ENCODE results near the gene PSG1. TPM values are rescaled to one million over a fixed set of nuclear protein-coding genes. Genes with fewer than 3 reads are reported as not detected.
A peak's percentile ranks its signal among the peaks of the same experiment; 100 is the strongest.
"Not testable (repeated sequence)": the region's sequence is repeated elsewhere in the genome, so short reads cannot be mapped to it uniquely, and the experiment has no call there.

Gene PSG1
- total and polyA plus RNA-seq, 5 donors from 2014 or later = 0.96 TPM; not detected in 4

- H3K27ac ChIP-seq (ENCODE audit: insufficient read depth, low read length, poor library complexity, severe bottlenecking); DNase-seq; H3K9me3 Mint-ChIP-seq; H3K36me3 ChIP-seq (ENCODE audit: control insufficient read depth, insufficient read depth, low read length); ATAC-seq (ENCODE audit: low read depth in 2 of 2); H3K4me1 Mint-ChIP-seq; H3K9me3 ChIP-seq (ENCODE audit: control insufficient read depth in 2 of 2, low read length in 2 of 2); H3K27ac Mint-ChIP-seq; H3K4me1 ChIP-seq (ENCODE audit: control insufficient read depth, insufficient read depth, low read length, poor library complexity, severe bottlenecking); H3K27me3 ChIP-seq (ENCODE audit: control insufficient read depth, insufficient read depth, low read length); H3K4me3 ChIP-seq (ENCODE audit: low read depth, low read length); H3K36me3 Mint-ChIP-seq: not testable (repeated sequence)
- Mint-ChIP-seq H3K27me3 (peaks cover 13% of the 10 kb centered on the region), H3K4me3 (peak overlapping the region in 1 of 4 donors; percentile 78)
Observed at GRCh38 chr19:42880621-42881020, 1.1 kb upstream of the PSG1 start.

GRCh38 chr19:42876596-42876995 lies 2.9 kb downstream of the PSG1 start:
- H3K9me3 Mint-ChIP-seq; ATAC-seq (ENCODE audit: low read depth in 2 of 2); H3K4me3 Mint-ChIP-seq; H3K36me3 Mint-ChIP-seq; DNase-seq; H3K9me3 ChIP-seq (ENCODE audit: control insufficient read depth in 2 of 2, low read length in 2 of 2); H3K4me1 Mint-ChIP-seq; H3K36me3 ChIP-seq (ENCODE audit: control insufficient read depth, insufficient read depth, low read length); H3K27ac Mint-ChIP-seq; H3K4me1 ChIP-seq (ENCODE audit: control insufficient read depth, insufficient read depth, low read length, poor library complexity, severe bottlenecking); H3K27me3 Mint-ChIP-seq; H3K27me3 ChIP-seq (ENCODE audit: control insufficient read depth, insufficient read depth, low read length); H3K4me3 ChIP-seq (ENCODE audit: low read depth, low read length); H3K27ac ChIP-seq (ENCODE audit: insufficient read depth, low read length, poor library complexity, severe bottlenecking): not testable (repeated sequence)

- H3K27ac Mint-ChIP-seq = not testable (repeated sequence)
Observed at GRCh38 chr19:42875881-42876280, 3.6 kb downstream of the PSG1 start.

GRCh38 chr19:42874901-42875813 lies 4.4 kb downstream of the PSG1 start:
- DNase-seq; H3K27ac Mint-ChIP-seq; H3K36me3 ChIP-seq (ENCODE audit: control insufficient read depth, insufficient read depth, low read length); H3K27me3 Mint-ChIP-seq; ATAC-seq (ENCODE audit: low read depth in 2 of 2); H3K4me1 Mint-ChIP-seq; H3K4me3 ChIP-seq (ENCODE audit: low read depth, low read length); H3K9me3 ChIP-seq (ENCODE audit: control insufficient read depth in 2 of 2, low read length in 2 of 2); H3K4me1 ChIP-seq (ENCODE audit: control insufficient read depth, insufficient read depth, low read length, poor library complexity, severe bottlenecking); H3K27ac ChIP-seq (ENCODE audit: insufficient read depth, low read length, poor library complexity, severe bottlenecking); H3K36me3 Mint-ChIP-seq; H3K27me3 ChIP-seq (ENCODE audit: control insufficient read depth, insufficient read depth, low read length); H3K9me3 Mint-ChIP-seq; H3K4me3 Mint-ChIP-seq: not testable (repeated sequence)

More at GRCh38 chr19:42875881-42876280, 3.6 kb downstream of the PSG1 start:
- H3K27ac ChIP-seq (ENCODE audit: insufficient read depth, low read length, poor library complexity, severe bottlenecking); H3K4me1 Mint-ChIP-seq; H3K4me3 ChIP-seq (ENCODE audit: low read depth, low read length); H3K27me3 Mint-ChIP-seq; H3K36me3 Mint-ChIP-seq; H3K27me3 ChIP-seq (ENCODE audit: control insufficient read depth, insufficient read depth, low read length); H3K4me3 Mint-ChIP-seq; H3K9me3 ChIP-seq (ENCODE audit: control insufficient read depth in 2 of 2, low read length in 2 of 2); H3K36me3 ChIP-seq (ENCODE audit: control insufficient read depth, insufficient read depth, low read length); H3K9me3 Mint-ChIP-seq; H3K4me1 ChIP-seq (ENCODE audit: control insufficient read depth, insufficient read depth, low read length, poor library complexity, severe bottlenecking); ATAC-seq (ENCODE audit: low read depth in 2 of 2); DNase-seq: not testable (repeated sequence)

GRCh38 chr19:42874136-42874535 lies 5.4 kb downstream of the PSG1 start:
- not testable (repeated sequence) for H3K27me3 Mint-ChIP-seq; H3K36me3 Mint-ChIP-seq; H3K9me3 ChIP-seq (ENCODE audit: control insufficient read depth in 2 of 2, low read length in 2 of 2); ATAC-seq (ENCODE audit: low read depth in 2 of 2); DNase-seq; H3K27me3 ChIP-seq (ENCODE audit: control insufficient read depth, insufficient read depth, low read length); H3K27ac ChIP-seq (ENCODE audit: insufficient read depth, low read length, poor library complexity, severe bottlenecking); H3K9me3 Mint-ChIP-seq; H3K4me3 Mint-ChIP-seq; H3K27ac Mint-ChIP-seq; H3K4me1 ChIP-seq (ENCODE audit: control insufficient read depth, insufficient read depth, low read length, poor library complexity, severe bottlenecking); H3K4me1 Mint-ChIP-seq; H3K36me3 ChIP-seq (ENCODE audit: control insufficient read depth, insufficient read depth, low read length); H3K4me3 ChIP-seq (ENCODE audit: low read depth, low read length)

- H3K36me3 ChIP-seq (ENCODE audit: control insufficient read depth, insufficient read depth, low read length) = no peaks in the 10 kb centered on the region
- ATAC-seq (ENCODE audit: low read depth in 2 of 2) = no peak
- Mint-ChIP-seq H3K9me3 (peaks cover 0 to 2% (median 0%) of the 10 kb centered on the region in 7 donors), H3K4me3 (no peak overlapping the region), H3K27ac (no peak overlapping the region), H3K36me3 (no peaks in the 10 kb centered on the region), H3K4me1 (no peaks in the 10 kb centered on the region), H3K27me3 (no peaks in the 10 kb centered on the region)
- H3K4me1 ChIP-seq (ENCODE audit: control insufficient read depth, insufficient read depth, low read length, poor library complexity, severe bottlenecking) = no peaks in the 10 kb centered on the region
- no peak overlapping the region for H3K4me3 ChIP-seq (ENCODE audit: low read depth, low read length)
- no peak overlapping the region for H3K27ac ChIP-seq (ENCODE audit: insufficient read depth, low read length, poor library complexity, severe bottlenecking)
- no peak for DNase-seq
- H3K9me3 ChIP-seq (ENCODE audit: control insufficient read depth in 2 of 2, low read length in 2 of 2) = no peaks in the 10 kb centered on the region
- H3K27me3 ChIP-seq (ENCODE audit: control insufficient read depth, insufficient read depth, low read length) = no peaks in the 10 kb centered on the region
Observed at GRCh38 chr19:42872608-42873007, 6.9 kb downstream of the PSG1 start.

- no peak overlapping the region for H3K4me3 Mint-ChIP-seq
- H3K27me3 ChIP-seq (ENCODE audit: control insufficient read depth, insufficient read depth, low read length) = no peaks in the 10 kb centered on the region
- no peaks in the 10 kb centered on the region for H3K4me1 Mint-ChIP-seq
- H3K36me3 ChIP-seq (ENCODE audit: control insufficient read depth, insufficient read depth, low read length) = no peaks in the 10 kb centered on the region
- no peaks in the 10 kb centered on the region for H3K36me3 Mint-ChIP-seq
- no peaks in the 10 kb centered on the region for H3K9me3 ChIP-seq (ENCODE audit: control insufficient read depth in 2 of 2, low read length in 2 of 2)
- no peaks in the 10 kb centered on the region for H3K27me3 Mint-ChIP-seq
- no peak overlapping the region for H3K4me3 ChIP-seq (ENCODE audit: low read depth, low read length)
- ATAC-seq (ENCODE audit: low read depth in 2 of 2) = no peak
- DNase-seq = no peak
- H3K9me3 Mint-ChIP-seq = peaks cover 0 to 3% (median 1%) of the 10 kb centered on the region in 7 donors
- H3K27ac ChIP-seq (ENCODE audit: insufficient read depth, low read length, poor library complexity, severe bottlenecking) = no peak overlapping the region
- H3K4me1 ChIP-seq (ENCODE audit: control insufficient read depth, insufficient read depth, low read length, poor library complexity, severe bottlenecking) = no peaks in the 10 kb centered on the region
- no peak overlapping the region for H3K27ac Mint-ChIP-seq
Observed at GRCh38 chr19:42857544-42857867, 22.0 kb downstream of the PSG1 start.

- not testable (repeated sequence) for H3K9me3 ChIP-seq (ENCODE audit: control insufficient read depth in 2 of 2, low read length in 2 of 2); H3K36me3 Mint-ChIP-seq; H3K36me3 ChIP-seq (ENCODE audit: control insufficient read depth, insufficient read depth, low read length); DNase-seq; H3K4me3 Mint-ChIP-seq; H3K27me3 Mint-ChIP-seq; H3K27me3 ChIP-seq (ENCODE audit: control insufficient read depth, insufficient read depth, low read length); H3K4me1 Mint-ChIP-seq; H3K9me3 Mint-ChIP-seq; H3K27ac ChIP-seq (ENCODE audit: insufficient read depth, low read length, poor library complexity, severe bottlenecking); H3K4me3 ChIP-seq (ENCODE audit: low read depth, low read length); ATAC-seq (ENCODE audit: low read depth in 2 of 2); H3K4me1 ChIP-seq (ENCODE audit: control insufficient read depth, insufficient read depth, low read length, poor library complexity, severe bottlenecking)
- peak overlapping the region in 1 of 3 donors; percentile 86 for H3K27ac Mint-ChIP-seq
Observed at GRCh38 chr19:42856866-42857543, 22.5 kb downstream of the PSG1 start.

All from CD4-positive, CD25-positive, alpha-beta regulatory T cell (primary cell).